Prostate gland (tissue), 2 donors: ENCODE data around the gene ALB.

Source experiments
- POLR2A ChIP-seq: fragments of 450-650 bp; IDR thresholded peaks from one replicate; pipeline ENCODE4 v1.6.1; 2016; ENCODE audit warnings: antibody characterized with exemption, mild to moderate bottlenecking
- POLR2AphosphoS5 ChIP-seq: sonication (generic); formaldehyde crosslinking; IDR thresholded peaks from one replicate; pipeline ENCODE4 v1.6.1; 2017; ENCODE audit warnings: antibody characterized with exemption
- TF ChIP-seq, protein P1 (sequence below), 4 experiments: fragments of 200-600 bp in 2 of 4; fragments of 450-650 bp in 2 of 4; sonication (generic) in 2 of 4; IDR thresholded peaks; 1 replicate in 3 of 4; 2 replicates in 1 of 4; pipeline ENCODE4 v1.5.1; 2016 to 2019; ENCODE audit warnings: antibody characterized with exemption in 4 of 4, mild to moderate bottlenecking in 2 of 4, moderate library complexity in 2 of 4

- TF ChIP-seq, protein P1, sequence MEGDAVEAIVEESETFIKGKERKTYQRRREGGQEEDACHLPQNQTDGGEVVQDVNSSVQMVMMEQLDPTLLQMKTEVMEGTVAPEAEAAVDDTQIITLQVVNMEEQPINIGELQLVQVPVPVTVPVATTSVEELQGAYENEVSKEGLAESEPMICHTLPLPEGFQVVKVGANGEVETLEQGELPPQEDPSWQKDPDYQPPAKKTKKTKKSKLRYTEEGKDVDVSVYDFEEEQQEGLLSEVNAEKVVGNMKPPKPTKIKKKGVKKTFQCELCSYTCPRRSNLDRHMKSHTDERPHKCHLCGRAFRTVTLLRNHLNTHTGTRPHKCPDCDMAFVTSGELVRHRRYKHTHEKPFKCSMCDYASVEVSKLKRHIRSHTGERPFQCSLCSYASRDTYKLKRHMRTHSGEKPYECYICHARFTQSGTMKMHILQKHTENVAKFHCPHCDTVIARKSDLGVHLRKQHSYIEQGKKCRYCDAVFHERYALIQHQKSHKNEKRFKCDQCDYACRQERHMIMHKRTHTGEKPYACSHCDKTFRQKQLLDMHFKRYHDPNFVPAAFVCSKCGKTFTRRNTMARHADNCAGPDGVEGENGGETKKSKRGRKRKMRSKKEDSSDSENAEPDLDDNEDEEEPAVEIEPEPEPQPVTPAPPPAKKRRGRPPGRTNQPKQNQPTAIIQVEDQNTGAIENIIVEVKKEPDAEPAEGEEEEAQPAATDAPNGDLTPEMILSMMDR (IDR thresholded peaks at IDR 0.05), result no peak
- no peak for TF ChIP-seq POLR2AphosphoS5
- no peak for TF ChIP-seq POLR2A
Observed at GRCh38 chr4:73379946-73380345, 24.1 kb upstream of the ALB start.
